HepG2 (cell line): ENCODE data around the gene ARHGDIA. TPM values are rescaled to one million over a fixed set of nuclear protein-coding genes. Genes with fewer than 3 reads are reported as not detected.

Source experiments
- CBFB ChIP-seq: sonication (generic); formaldehyde crosslinking; IDR thresholded peaks from 2 replicates; pipeline ENCODE4 v1.4.0; 2020; ENCODE audit warnings: missing genetic modification reagents
- PRDM4 ChIP-seq: sonication (generic); formaldehyde crosslinking; IDR thresholded peaks from 2 replicates; pipeline ENCODE4 v1.9.0; 2021; ENCODE audit warnings: missing genetic modification reagents, borderline replicate concordance
- RFX3 ChIP-seq: IDR thresholded peaks from 2 replicates; pipeline ENCODE4 v1.6.1; 2016; ENCODE audit warnings: missing biosample characterization, missing genetic modification reagents
- TCF7L2 ChIP-seq: IDR thresholded peaks from 2 replicates; pipeline ENCODE4 v1.6.1; 2011; ENCODE audit warnings: mild to moderate bottlenecking, low read depth, low read length, moderate library complexity
- ZFP82 ChIP-seq: sonication (generic); formaldehyde crosslinking; IDR thresholded peaks from 2 replicates; pipeline ENCODE4 v1.5.1; 2020; ENCODE audit warnings: mild to moderate bottlenecking, missing genetic modification reagents, borderline replicate concordance
- ZNF563 ChIP-seq: sonication (generic); formaldehyde crosslinking; IDR thresholded peaks from 2 replicates; pipeline ENCODE4 v1.8.0; 2022; ENCODE audit warnings: mild to moderate bottlenecking, moderate library complexity, missing genetic modification reagents
- polyA plus RNA-seq, 8 experiments: library from polyadenylated mRNA; depleted of rRNA in 3 of 8; stranded (reverse) in 7 of 8; unstranded in 1 of 8; fragments of >200 nt; fragmentation: Illumina TruSeq in 4 of 8; extraction: Trizol in 4 of 8; gene quantifications; 2 replicates each; pipeline versions ENCODE4 v1.2.1 to v1.2.3, GENCODE V29; 2011 to 2016; ENCODE audit warnings: low read depth in 4 of 8, missing spikeins in 1 of 8, mixed read lengths in 1 of 8; ENCODE audit not compliant: insufficient read depth in 1 of 8
- total RNA-seq, 5 experiments: library from RNA; depleted of rRNA; stranded (reverse); fragments of >200 nt; fragmentation: Illumina TruSeq; extraction: Trizol; gene quantifications; 2 replicates each; pipeline ENCODE4 v1.2.3, GENCODE V29; 2016; ENCODE audit warnings: low read depth in 1 of 5
- TF ChIP-seq, protein P1 (sequence below): sonication (generic); formaldehyde crosslinking; IDR thresholded peaks from 2 replicates; pipeline ENCODE4 v1.4.0; 2020; ENCODE audit warnings: mild to moderate bottlenecking, missing genetic modification reagents
- TF ChIP-seq, protein P2 (sequence below): sonication (generic); formaldehyde crosslinking; IDR thresholded peaks from 2 replicates; pipeline ENCODE4 v1.5.0; 2020; ENCODE audit warnings: mild to moderate bottlenecking, missing genetic modification reagents, borderline replicate concordance
- TF ChIP-seq, protein P3 (sequence below): sonication (generic); formaldehyde crosslinking; IDR thresholded peaks from 2 replicates; pipeline ENCODE4 v1.5.0; 2020; ENCODE audit warnings: missing genetic modification reagents, mild to moderate bottlenecking, borderline replicate concordance
- TF ChIP-seq, protein P4 (sequence below): sonication (generic); formaldehyde crosslinking; IDR thresholded peaks from 2 replicates; pipeline ENCODE4 v1.4.0; 2020; ENCODE audit warnings: missing genetic modification reagents, mild to moderate bottlenecking, borderline replicate concordance

ARHGDIA gene
- total and polyA plus RNA-seq, 2 of the 13 experiments (the other 11 are each of a cell fraction or from before 2014, with no cell fraction given): 40.0 to 64.0 TPM

DNA sequence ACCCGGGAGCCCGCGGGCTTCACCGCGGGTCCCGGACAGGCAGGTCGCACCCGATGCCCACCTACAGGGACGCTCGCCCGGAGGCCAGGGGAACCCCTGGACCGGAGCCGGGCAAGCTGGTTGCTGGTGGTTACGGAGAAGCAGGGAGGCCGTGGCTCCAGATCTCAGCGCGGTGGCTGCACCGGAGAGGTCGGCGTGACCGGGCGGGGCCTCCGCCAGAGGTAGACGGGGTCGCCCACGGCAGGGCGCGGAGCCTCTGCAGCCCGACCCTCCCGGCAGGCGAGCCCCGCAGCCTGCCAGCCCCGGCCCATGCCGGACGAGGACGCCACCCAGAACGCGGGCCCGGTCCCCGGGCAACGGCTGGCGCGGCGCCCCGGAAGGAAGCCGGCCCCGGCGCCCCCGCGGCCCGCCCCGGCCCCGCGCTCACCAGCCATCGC lies 39.7 kb upstream of the ARHGDIA start (continued):
- TF ChIP-seq, protein P1, sequence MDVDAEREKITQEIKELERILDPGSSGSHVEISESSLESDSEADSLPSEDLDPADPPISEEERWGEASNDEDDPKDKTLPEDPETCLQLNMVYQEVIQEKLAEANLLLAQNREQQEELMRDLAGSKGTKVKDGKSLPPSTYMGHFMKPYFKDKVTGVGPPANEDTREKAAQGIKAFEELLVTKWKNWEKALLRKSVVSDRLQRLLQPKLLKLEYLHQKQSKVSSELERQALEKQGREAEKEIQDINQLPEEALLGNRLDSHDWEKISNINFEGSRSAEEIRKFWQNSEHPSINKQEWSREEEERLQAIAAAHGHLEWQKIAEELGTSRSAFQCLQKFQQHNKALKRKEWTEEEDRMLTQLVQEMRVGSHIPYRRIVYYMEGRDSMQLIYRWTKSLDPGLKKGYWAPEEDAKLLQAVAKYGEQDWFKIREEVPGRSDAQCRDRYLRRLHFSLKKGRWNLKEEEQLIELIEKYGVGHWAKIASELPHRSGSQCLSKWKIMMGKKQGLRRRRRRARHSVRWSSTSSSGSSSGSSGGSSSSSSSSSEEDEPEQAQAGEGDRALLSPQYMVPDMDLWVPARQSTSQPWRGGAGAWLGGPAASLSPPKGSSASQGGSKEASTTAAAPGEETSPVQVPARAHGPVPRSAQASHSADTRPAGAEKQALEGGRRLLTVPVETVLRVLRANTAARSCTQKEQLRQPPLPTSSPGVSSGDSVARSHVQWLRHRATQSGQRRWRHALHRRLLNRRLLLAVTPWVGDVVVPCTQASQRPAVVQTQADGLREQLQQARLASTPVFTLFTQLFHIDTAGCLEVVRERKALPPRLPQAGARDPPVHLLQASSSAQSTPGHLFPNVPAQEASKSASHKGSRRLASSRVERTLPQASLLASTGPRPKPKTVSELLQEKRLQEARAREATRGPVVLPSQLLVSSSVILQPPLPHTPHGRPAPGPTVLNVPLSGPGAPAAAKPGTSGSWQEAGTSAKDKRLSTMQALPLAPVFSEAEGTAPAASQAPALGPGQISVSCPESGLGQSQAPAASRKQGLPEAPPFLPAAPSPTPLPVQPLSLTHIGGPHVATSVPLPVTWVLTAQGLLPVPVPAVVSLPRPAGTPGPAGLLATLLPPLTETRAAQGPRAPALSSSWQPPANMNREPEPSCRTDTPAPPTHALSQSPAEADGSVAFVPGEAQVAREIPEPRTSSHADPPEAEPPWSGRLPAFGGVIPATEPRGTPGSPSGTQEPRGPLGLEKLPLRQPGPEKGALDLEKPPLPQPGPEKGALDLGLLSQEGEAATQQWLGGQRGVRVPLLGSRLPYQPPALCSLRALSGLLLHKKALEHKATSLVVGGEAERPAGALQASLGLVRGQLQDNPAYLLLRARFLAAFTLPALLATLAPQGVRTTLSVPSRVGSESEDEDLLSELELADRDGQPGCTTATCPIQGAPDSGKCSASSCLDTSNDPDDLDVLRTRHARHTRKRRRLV (CRISPR knock-in tag): no peak
- TF ChIP-seq CBFB (CRISPR knock-in tag) (no peak), ZFP82 (CRISPR knock-in tag) (no peak), ZNF563 (CRISPR knock-in tag) (no peak), PRDM4 (CRISPR knock-in tag) (no peak), RFX3 (CRISPR knock-in tag) (no peak), TCF7L2 (no peak)
- TF ChIP-seq, protein P2, sequence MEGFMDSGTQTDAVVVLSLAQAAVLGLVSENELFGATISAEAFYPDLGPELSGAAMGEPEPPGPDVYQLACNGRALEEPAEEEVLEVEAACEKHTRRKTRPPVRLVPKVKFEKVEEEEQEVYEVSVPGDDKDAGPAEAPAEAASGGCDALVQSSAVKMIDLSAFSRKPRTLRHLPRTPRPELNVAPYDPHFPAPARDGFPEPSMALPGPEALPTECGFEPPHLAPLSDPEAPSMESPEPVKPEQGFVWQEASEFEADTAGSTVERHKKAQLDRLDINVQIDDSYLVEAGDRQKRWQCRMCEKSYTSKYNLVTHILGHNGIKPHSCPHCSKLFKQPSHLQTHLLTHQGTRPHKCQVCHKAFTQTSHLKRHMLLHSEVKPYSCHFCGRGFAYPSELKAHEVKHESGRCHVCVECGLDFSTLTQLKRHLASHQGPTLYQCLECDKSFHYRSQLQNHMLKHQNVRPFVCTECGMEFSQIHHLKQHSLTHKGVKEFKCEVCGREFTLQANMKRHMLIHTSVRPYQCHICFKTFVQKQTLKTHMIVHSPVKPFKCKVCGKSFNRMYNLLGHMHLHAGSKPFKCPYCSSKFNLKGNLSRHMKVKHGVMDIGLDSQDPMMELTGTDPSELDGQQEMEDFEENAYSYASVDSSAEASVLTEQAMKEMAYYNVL (CRISPR knock-in tag): no peak
- TF ChIP-seq, protein P3, sequence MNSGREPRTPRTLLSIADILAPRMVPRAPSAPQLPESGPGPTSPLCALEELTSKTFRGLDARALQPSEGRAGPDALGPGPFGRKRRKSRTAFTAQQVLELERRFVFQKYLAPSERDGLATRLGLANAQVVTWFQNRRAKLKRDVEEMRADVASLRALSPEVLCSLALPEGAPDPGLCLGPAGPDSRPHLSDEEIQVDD (CRISPR knock-in tag): no peak
- TF ChIP-seq, protein P4, sequence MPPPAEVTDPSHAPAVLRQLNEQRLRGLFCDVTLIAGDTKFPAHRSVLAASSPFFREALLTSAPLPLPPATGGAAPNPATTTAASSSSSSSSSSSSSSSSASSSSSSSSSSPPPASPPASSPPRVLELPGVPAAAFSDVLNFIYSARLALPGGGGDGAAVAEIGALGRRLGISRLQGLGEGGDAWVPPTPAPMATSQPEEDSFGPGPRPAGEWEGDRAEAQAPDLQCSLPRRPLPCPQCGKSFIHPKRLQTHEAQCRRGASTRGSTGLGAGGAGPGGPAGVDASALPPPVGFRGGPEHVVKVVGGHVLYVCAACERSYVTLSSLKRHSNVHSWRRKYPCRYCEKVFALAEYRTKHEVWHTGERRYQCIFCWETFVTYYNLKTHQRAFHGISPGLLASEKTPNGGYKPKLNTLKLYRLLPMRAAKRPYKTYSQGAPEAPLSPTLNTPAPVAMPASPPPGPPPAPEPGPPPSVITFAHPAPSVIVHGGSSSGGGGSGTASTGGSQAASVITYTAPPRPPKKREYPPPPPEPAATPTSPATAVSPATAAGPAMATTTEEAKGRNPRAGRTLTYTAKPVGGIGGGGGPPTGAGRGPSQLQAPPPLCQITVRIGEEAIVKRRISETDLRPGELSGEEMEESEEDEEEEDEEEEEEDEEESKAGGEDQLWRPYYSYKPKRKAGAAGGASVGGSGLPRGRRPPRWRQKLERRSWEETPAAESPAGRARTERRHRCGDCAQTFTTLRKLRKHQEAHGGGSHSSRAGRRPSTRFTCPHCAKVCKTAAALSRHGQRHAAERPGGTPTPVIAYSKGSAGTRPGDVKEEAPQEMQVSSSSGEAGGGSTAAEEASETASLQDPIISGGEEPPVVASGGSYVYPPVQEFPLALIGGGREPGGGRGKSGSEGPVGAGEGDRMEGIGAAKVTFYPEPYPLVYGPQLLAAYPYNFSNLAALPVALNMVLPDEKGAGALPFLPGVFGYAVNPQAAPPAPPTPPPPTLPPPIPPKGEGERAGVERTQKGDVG (CRISPR knock-in tag): no peak
